ENCODE data around the gene DYNLT2. TPM values are rescaled to one million over a fixed set of nuclear protein-coding genes. Genes with fewer than 3 reads are reported as not detected.
A peak's percentile ranks its signal among the peaks of the same experiment; 100 is the strongest.

The DYNLT2 gene
- total and polyA plus RNA-seq, 2 of the 13 experiments (the other 11 are each of a cell fraction or from before 2014, with no cell fraction given), result 2.1 to 4.3 TPM

- TF ChIP-seq ZNF484 (CRISPR knock-in tag; IDR thresholded peaks at IDR 0.05; ENCODE audit: borderline replicate concordance, low read depth), result no peak
- no peak for TF ChIP-seq REST (IDR thresholded peaks at IDR 0.05; ENCODE audit: borderline replicate concordance in 1 of 2, low read depth in 1 of 2, low read length in 2 of 2)
- no peak for TF ChIP-seq ZNF614 (CRISPR knock-in tag; IDR thresholded peaks at IDR 0.05; ENCODE audit: borderline replicate concordance)
- peak; percentile 64; the same call in 1 of the 2 replicates for TF ChIP-seq AKAP8 (CRISPR knock-in tag; IDR thresholded peaks at IDR 0.05)
- TF ChIP-seq CSRNP2 (CRISPR knock-in tag; conservative IDR thresholded peaks at IDR 0.05; ENCODE audit: low read depth), result no peak
- TF ChIP-seq ZNF225 (CRISPR knock-in tag; IDR thresholded peaks at IDR 0.05), result no peak
- no peak for TF ChIP-seq ZSCAN5A (CRISPR knock-in tag; IDR thresholded peaks at IDR 0.05; ENCODE audit: borderline replicate concordance)
- TF ChIP-seq GMEB2 (CRISPR knock-in tag; IDR thresholded peaks at IDR 0.05; ENCODE audit: low read depth), result no peak
- TF ChIP-seq NFKBIZ (CRISPR knock-in tag; IDR thresholded peaks at IDR 0.05), result no peak
- TF ChIP-seq ZNF768 (CRISPR knock-in tag; IDR thresholded peaks at IDR 0.05), result no peak
- TF ChIP-seq RFXANK (CRISPR knock-in tag; IDR thresholded peaks at IDR 0.05), result no peak
- TF ChIP-seq KLF13 (CRISPR knock-in tag; IDR thresholded peaks at IDR 0.05), result 0 out of 2 replicates have a peak, but pooled peaks have one; percentile 27
- TF ChIP-seq HMGXB4 (CRISPR knock-in tag; IDR thresholded peaks at IDR 0.05; ENCODE audit: borderline replicate concordance in 1 of 2, low read depth in 1 of 2), result no peak; a peak in 1 of 4 replicates
- TF ChIP-seq ZSCAN25 (CRISPR knock-in tag; IDR thresholded peaks at IDR 0.05), result no peak
- no peak for TF ChIP-seq ZNF556 (CRISPR knock-in tag; IDR thresholded peaks at IDR 0.05; ENCODE audit: borderline replicate concordance)
- TF ChIP-seq ZNF263 (CRISPR knock-in tag; IDR thresholded peaks at IDR 0.05), result no peak
- TF ChIP-seq ZNF552 (CRISPR knock-in tag; IDR thresholded peaks at IDR 0.05; ENCODE audit: borderline replicate concordance), result no peak
Measured at GRCh38 chr6:169722362-169723199, 28.8 kb downstream of the DYNLT2 start (continued).

Data from HepG2 (cell line).